ENCODE measurements around the gene SPOP. TPM values are rescaled to one million over a fixed set of nuclear protein-coding genes. Genes with fewer than 3 reads are reported as not detected.
"Not testable (repeated sequence)": the region's sequence is repeated elsewhere in the genome, so short reads cannot be mapped to it uniquely, and the experiment has no call there.

SPOP gene
- polyA plus RNA-seq, 4 donors, result 61.0 to 70.6 (median 64.2) TPM

- DNase-seq (ENCODE audit: low read depth in 4 of 4, low spot score in 3 of 4), result no peak
Measured at GRCh38 chr17:49696233-49696761, 18.4 kb upstream of the SPOP start.

DNA sequence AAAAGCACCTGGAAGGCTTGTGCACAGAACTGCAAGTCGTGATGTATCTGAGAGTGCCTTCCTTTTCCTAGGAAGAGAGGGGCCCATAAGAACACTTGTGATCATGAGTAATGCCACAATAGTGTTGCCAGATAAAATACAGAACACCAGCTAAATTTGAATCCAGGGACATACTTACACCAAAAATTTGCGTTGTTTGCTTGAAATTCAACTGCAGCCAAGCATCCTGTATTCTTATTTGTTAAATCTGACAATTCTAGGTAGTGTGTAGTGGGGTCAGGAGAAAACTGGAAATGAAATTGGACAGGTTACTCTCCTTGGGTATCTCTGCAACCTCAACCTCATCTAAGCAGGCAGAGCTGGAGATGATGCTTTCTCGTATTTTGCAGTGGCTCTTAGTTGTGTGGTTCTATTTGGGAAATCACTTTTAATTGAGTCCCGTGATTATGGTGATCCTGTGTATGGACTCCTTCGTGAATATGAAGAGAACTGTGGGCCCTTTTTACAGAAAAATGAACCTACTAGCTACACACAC, 17.9 kb upstream of the SPOP start:
- DNase-seq (ENCODE audit: low read depth in 4 of 4, low spot score in 3 of 4), result no peak

DNA sequence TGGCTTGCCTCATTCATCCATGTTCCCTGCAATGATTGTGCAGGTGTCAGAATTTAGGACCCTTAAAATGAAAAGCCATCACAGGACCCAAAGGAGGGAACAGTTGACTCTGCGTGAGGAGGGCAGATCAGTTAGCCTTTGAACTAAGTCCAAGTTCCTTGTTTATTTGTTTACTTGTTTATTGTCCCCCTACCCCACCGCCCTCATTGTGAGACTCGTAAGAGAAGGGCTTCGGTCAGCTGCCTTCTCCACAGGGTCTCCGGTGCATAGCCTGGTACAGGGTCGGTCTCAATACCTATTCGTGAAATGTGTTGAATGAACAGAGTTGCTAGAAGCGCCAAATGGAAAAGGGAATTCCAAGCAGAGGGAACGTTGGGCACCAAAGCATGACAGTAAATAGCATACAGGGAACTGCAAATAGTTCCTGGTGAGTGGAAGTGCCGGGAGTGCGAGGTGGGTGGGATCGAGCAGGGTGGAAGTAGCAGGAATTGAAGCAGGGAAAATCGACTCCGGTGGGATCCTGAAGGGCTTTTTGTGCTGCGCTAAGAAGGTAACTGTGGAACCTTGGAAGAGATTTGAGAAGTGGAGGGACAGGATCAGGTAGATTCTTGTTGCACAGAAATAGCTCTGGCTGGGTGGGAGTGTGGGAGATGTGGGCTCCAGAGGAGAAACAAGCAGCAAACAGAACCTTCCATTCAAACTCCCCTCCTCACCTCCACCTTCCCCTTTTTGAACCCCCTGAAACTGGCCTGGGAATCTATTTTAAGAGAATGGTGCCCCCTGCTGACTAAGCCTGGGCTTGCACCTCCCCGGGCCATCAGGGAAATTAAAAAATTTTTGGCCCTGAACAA, 17.2 kb upstream of the SPOP start:
- no peak for DNase-seq (ENCODE audit: low read depth in 4 of 4, low spot score in 3 of 4)

GRCh38 chr17:49692751-49693150, 14.9 kb upstream of the SPOP start:
- DNase-seq (ENCODE audit: low read depth in 4 of 4, low spot score in 3 of 4), result no peak

DNA sequence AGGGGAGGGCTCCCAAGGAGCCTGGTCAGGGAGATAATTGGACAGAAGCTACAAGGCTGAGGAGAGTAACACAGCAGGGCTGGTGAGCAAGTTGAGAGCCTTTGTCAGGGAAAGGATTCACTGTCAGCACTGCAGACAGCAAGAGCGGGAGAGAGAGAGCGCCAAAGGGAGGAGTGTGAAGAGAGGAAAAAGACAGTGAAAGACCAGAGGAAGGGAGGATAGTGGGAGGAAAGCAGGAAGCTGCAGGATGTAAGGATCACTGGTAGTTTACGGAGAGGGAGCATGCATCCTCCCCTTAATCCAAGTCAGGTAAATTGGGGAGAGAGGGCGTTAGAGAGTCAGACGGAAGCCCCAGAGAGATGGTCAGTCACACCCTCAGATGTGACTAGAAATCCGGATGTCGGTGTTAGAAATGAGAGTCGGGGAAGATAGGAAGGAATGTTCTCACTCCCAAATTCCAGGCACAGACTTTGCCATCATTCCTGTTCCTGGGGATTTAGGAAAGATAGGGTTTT, 13.8 kb upstream of the SPOP start:
- no peak for DNase-seq (ENCODE audit: low read depth in 4 of 4, low spot score in 3 of 4)

DNA sequence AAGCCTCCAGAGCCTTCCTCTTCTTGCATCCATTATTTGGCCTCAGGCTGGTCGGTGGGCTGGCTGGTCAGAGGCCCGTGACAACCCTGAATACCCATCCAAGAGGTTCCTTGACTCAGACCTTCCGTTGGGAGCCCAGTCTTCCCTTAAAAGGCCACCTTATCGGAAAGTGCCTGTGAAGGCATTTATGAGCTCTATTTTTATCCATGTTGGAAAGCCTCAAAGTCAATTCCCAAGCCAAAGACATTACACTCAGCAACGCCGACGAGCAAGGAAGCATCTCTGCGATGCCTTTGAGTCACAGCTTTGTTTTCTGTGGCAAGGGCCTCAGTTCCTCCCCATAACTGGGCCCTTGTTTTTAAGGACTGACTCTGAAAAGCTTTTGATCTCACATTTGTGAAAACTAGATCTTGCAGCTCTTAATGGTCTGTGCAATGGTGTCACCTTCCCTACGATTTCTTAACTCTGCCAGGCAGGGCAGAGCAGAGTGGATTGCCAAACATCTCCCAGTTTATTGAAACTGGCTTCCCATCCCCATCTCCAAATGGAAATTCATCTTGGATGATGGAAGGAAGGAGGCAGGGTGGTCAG, 13.3 kb upstream of the SPOP start:
- DNase-seq (ENCODE audit: low read depth in 4 of 4, low spot score in 3 of 4), result no peak

GRCh38 chr17:49690256-49690655, 12.4 kb upstream of the SPOP start:
- DNase-seq (ENCODE audit: low read depth in 4 of 4, low spot score in 3 of 4), result no peak

- DNase-seq (ENCODE audit: low read depth in 4 of 4, low spot score in 3 of 4), result no peak
Measured at GRCh38 chr17:49688848-49689247, 11.0 kb upstream of the SPOP start.

GRCh38 chr17:49687878-49688491, 10.1 kb upstream of the SPOP start:
- DNase-seq (ENCODE audit: low read depth in 4 of 4, low spot score in 3 of 4), result no peak

- DNase-seq (ENCODE audit: low read depth in 4 of 4, low spot score in 3 of 4), result no peak
Measured at GRCh38 chr17:49681106-49681979, 3.4 kb upstream of the SPOP start.

GRCh38 chr17:49680314-49680713, 2.4 kb upstream of the SPOP start:
- DNase-seq (ENCODE audit: low read depth in 4 of 4, low spot score in 3 of 4), result no peak

GRCh38 chr17:49677134-49677932, 564 bp downstream of the SPOP start:
- DNase-seq (ENCODE audit: low read depth in 4 of 4, low spot score in 3 of 4), result peak; percentile 92 to 97 (median 92)

- no peak for DNase-seq (ENCODE audit: low read depth in 4 of 4, low spot score in 3 of 4)
Measured at GRCh38 chr17:49676276-49676868, 1.5 kb downstream of the SPOP start.

GRCh38 chr17:49674507-49674906, 3.4 kb downstream of the SPOP start:
- DNase-seq (ENCODE audit: low read depth in 4 of 4, low spot score in 3 of 4), result no peak

GRCh38 chr17:49673679-49674078, 4.2 kb downstream of the SPOP start:
- not testable (repeated sequence) for DNase-seq (ENCODE audit: low read depth in 4 of 4, low spot score in 3 of 4)

DNA sequence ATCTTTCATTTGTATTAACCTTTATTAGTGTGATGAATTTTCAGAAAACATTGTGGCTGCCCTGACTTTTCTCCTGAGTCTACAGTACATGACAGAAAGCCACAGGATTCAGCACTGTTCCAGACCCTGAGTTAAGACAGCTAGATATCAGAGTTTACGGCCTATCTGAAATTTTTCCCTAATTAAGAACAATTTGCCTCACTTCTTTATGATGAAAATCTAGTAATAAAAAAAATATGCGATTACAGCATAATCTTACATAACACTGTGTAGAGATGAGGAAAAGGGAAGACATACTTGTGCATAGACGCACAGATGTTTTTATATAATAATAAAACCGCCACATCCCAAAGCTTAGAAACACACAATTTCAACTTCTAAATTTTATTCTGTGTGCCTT, 7.3 kb downstream of the SPOP start:
- no peak for DNase-seq (ENCODE audit: low read depth in 4 of 4, low spot score in 3 of 4)

DNA sequence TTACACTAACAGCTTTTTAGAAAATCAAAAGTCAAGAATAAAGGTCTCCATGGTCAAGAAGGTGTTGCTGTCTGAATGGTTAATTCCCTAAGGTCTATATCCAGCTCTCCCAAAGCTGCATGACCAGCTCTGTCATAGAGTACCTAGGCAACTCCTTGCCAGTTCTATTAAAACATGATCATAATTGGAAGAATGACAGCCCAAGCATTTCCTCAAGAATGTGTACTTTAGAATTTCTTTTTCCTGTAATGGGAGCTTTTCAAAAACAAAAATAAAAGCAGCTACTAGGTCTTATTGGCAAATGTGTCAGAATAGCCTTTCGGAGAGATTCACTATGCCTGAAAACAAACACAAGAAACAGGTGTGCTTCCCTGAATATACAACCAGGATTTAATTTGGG, 7.9 kb downstream of the SPOP start:
- DNase-seq (ENCODE audit: low read depth in 4 of 4, low spot score in 3 of 4), result no peak

DNA sequence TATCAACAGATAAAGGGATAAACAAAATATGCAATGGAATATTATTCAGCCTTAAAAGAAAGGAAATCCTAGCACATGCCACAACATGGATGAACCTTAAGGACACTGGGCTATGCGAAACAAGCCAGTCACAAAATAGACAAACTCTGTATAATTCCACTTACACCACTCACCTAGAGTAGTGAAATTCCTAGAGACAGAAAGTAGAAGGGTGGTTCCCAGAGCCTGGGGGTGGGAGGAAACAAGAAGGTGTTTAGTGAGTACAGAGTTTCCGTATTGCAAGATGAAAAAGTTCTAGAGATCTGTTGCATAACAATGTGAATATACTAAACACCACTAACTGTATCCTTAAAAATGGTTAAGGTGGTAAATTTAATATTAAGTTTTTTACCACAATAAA, 10.0 kb downstream of the SPOP start:
- no peak for DNase-seq (ENCODE audit: low read depth in 4 of 4, low spot score in 3 of 4)

- DNase-seq (ENCODE audit: low read depth in 4 of 4, low spot score in 3 of 4), result no peak
Measured at GRCh38 chr17:49664706-49665211, 13.1 kb downstream of the SPOP start.

All from right renal pelvis (tissue), 4 donors.